PFSK-1 (cell line): ENCODE data around the gene HDAC7.

ENCODE experiments used
- POLR2AphosphoS5 ChIP-seq: IDR thresholded peaks from 2 replicates; pipeline ENCODE4 v1.6.1; 2012; ENCODE audit warnings: low read depth, mild to moderate bottlenecking, control low read depth, low read length, moderate library complexity
- TAF1 ChIP-seq: IDR thresholded peaks from 2 replicates; pipeline ENCODE4 v1.6.1; 2012; ENCODE audit warnings: low read length, control low read depth, borderline replicate concordance; ENCODE audit not compliant: insufficient read depth

- TF ChIP-seq TAF1 (no peak), POLR2AphosphoS5 (no peak)
Observed at GRCh38 chr12:47808574-47809365, 10.9 kb downstream of the HDAC7 start.
